GM18505 (cell line): Measurements from ENCODE around the gene HNRNPA3.
"Not testable (repeated sequence)": the region's sequence is repeated elsewhere in the genome, so short reads cannot be mapped to it uniquely, and the experiment has no call there.

Experiments used
- ATAC-seq: cut with Tn5 transposase; IDR thresholded peaks from one replicate; pipeline ENCODE4 v1.9.1; 2021; ENCODE audit not compliant: unreplicated experiment
- POLR2A ChIP-seq: IDR thresholded peaks from 4 replicates; pipeline ENCODE4 v1.6.1; 2011; ENCODE audit warnings: borderline replicate concordance; ENCODE audit not compliant: insufficient read depth, insufficient read length; ENCODE audit errors: extremely low read depth

Gene HNRNPA3

DNA sequence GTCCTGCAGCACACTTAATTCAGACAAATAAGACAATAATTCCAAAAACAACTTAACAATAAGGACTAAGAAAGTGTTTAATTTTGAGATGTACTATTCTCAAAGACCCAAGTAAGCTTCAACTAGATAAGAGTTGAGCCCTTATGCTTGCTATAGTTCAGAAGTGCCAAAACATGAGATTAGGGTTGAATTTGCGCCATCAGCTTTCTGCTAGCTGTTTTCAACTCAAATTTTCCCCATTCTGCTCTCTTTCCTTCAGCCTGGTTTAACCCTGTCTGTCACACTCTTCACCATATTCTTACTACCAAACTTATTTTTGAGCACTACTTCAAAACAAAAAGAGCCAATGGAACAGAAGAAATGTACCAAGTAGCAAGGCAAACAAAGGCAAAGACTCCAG lies 47.8 kb downstream of the HNRNPA3 start:
- ATAC-seq: no peak
- no peak for TF ChIP-seq POLR2A

DNA sequence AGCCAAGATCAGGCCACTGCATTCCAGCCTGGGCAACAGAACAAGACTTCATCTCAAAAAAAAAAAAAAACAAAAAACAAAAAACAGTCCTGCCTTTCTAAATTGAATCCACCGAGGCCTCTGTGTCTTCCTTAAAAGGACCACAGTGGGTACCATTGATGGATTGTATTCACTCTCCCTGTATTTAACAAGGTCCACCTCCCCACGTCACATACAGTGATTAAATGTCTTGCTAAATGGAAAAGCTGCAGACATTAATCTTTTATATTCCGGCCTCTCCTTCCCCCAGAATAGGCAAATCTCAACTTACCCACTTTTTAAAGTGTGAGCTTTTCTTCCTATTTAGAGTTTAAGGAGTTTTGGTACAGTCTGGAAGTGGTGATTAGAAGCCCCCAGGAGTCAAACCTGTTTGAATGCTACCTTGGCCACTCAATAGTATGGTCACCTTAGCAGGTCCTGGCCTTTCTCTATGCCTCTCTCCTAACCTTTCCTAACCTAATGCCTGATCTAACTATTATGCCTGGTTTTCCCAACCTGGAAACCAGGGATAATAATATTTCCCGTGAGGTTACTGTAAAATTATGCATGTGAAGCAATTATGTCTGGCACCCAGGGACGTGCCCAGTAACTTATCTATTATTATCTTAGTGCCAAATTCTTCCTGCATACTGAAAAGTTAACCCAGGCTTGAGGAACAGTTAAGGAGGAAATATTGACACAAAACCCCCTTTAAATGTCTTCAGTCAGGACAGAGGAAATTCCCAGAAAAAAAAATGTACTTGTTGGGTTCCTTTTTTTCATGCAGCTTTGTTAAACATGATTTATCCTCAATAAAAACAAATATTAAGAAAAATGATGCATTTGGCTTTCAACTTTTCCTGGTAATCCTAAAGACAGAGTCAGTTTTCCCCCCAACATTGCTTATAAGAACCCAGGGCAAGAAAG lies 48.8 kb downstream of the HNRNPA3 start:
- no peak for ATAC-seq
- no peak for TF ChIP-seq POLR2A

DNA sequence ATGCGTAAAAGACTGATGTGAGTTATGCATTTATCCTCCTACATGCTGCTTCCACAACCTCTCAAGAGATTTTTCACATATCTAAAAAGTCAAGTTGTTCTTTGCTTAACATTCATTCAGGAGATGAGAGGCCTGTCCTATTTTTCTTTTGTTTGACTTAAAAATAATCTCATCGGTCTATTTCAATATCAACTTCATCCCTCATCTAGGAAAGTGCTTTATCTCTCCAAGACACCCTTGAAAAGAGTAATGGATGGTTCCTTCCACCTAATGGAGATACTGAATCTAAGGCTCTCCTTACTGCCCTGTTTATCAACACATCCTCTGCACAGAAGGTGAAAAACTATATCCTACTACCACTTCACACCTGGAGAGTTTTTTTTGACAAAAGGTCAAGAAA lies 49.5 kb downstream of the HNRNPA3 start:
- ATAC-seq: no peak
- no peak for TF ChIP-seq POLR2A

DNA sequence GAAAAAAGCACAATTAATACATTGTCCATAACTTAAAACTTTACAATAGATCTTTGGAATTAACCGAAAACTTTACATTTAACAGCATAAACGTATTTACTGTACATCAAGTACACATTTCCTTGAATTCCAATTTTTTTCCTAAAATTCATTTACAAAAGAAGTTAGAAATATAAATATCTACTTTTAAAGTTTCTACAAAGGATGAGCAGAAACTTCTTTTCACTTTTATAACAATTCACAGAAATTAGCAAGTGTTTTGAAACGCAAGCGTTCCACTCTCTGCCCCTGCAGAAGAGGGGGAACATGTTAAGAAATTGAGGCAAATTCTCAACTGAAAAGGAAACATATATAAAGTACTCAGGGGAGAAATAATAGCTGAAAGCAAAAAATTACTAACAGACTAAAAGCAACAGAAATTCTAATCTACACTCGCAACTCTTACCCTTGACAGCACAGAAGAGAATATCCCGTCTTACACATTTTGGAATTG lies 50.4 kb downstream of the HNRNPA3 start:
- TF ChIP-seq POLR2A: no peak
- no peak for ATAC-seq

DNA sequence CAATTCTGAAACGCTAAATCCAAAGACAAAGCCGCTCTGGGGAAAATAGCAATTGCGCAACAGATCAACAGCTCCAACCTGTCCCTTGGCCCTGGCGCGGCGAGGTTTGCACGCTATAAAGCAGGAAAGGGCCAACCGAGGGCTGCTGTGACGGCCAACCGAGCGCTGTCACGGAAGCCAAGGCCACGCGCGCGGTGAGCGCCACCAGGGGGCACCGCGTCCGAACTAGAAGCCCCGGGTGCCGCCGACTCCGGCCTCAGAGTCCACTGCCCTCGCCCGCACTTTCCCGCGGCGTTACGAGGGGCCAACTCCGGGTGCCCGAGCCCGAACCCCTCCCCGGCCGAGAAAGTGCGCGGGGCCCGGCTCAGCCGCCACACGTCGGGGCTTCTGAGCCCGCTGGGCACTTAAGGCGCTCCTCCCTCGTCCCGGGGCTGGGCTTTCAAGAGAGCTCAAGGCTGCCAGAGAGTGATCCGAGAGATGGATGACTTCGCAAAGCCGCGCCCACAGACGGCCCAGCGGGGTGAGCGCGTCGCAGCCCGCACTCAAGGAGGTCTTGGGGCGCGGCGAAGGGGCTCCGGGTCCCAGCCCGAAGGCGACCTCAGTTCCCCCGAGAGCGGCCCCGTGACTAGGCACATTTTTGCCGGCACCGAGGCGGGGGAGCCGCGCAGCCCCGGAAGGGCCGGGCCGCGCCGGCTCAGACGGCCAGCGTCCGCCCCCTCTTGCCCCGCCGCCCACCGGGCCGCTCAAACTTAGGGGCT lies 51.0 kb downstream of the HNRNPA3 start:
- peak; percentile 45 for TF ChIP-seq POLR2A
- ATAC-seq: peak; percentile 56

DNA sequence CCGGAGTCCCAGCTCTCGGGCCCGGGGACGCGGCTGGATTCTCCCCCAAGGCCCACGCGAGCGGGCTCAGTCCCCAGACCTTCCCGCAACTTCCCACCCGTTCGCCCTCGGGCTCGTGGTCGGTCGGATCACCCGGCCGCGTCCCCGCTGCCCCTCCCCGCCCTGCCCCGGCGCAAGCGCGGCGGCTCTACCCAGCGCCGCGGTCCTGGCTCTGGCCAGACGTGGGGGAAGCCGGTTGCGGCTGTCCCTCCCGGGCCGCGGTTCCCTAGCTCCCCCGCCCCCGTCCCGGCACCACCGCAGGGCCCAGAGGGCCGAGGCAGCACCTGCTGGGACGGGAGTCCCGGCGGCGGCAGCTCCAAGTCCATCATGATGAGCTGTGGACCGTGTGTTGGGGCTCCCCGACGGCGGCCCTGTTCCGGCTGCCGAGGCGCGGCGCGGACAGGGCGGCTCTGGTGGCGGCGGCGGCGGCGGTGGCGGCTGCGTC lies 51.7 kb downstream of the HNRNPA3 start:
- TF ChIP-seq POLR2A: no peak
- no peak for ATAC-seq

DNA sequence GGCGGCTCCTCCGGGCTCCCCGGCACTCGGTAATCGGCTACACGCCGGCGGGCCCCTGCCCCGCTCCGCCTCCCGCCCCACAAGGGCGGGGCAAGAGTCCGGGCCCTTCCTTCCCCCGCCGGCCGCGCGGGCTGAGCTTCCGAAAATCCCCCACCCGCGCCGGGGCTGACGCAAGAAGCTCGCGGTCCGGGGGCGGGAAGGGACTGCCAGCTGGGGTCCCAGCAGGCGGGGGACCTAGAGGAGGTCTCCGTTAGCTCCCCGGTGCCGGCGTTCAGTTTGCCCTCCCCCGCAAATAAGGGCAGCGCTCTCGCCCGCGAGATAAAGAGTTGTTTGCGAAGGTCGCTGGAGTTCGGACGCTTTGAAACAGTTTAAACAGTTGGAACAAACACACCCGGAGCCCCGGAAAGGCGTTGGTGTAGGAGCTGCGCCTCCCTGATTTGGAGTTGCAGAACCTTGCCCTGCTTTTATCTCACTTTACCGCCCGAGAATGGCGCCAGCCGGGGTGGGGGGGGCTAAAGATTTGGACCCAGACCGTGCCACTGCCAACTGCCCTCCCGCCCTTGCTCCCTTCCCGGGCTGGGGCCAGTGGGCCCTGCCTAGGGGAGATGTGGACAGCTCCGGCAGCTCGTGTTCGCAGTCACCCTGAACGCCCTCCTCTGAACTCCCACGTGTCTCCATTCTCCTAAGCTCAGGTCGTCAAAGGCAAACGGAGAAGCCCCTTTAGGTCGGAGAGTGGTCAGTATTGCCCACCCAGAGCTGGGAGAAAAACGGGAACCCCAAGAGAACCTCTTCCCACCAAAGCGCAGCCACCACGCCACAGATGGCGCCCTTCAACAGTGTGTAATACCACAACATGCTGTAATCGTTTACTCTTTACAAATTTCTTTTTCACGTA lies 52.3 kb downstream of the HNRNPA3 start, which contains the start of gene NFE2L2:
TSS of gene NFE2L2 (minus strand) at position 35 of the 895 bp plus-strand sequence. CDS start 151 bp downstream, outside the sequence.
- peak; percentile 64 for ATAC-seq
- TF ChIP-seq POLR2A: peak; percentile 78

DNA sequence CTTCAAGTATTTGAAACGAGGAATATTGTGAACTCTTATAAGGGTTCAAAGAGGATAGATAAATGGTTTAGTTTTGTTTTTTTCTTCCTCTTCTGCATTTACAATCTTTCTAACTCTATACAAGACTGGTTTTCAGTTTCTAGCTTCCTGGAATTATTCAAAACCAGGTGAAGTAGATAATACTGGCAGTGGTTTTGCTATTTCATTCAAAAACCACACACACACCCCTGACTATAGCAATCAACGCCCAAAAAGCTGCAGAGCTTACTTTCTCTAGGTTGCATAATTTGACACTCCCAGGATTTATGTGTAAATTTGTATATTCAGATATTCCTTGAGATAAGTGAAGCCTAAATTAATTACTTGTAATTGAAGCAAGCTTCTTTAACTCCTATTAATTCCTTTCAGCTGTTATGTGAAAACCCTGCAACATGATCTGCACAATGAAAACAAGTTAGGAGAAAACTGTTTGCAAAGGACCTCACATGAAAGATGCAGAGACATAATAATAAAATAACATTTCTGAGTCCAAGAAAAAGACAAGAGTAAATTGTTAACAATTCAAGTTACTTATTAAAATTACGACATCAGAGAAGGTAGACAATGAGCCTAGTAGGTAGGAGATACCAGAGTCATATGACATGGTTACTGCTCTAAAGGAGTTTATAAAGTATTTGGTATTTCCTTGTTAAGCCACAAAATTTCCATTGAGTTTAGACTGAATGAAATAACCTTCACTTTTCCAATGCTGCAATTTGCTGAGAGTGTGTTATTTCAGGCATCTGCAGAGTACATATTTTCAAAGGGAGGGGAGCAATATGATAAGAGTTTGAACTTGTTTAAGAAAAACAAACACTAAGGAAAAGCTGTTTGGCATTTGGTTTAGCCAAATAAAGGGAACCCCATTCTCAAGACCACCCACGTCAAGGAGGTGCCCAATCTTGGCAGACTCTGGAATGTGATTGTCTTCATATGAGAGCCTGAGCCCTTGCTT lies 53.5 kb downstream of the HNRNPA3 start:
- no peak for TF ChIP-seq POLR2A
- ATAC-seq: no peak

DNA sequence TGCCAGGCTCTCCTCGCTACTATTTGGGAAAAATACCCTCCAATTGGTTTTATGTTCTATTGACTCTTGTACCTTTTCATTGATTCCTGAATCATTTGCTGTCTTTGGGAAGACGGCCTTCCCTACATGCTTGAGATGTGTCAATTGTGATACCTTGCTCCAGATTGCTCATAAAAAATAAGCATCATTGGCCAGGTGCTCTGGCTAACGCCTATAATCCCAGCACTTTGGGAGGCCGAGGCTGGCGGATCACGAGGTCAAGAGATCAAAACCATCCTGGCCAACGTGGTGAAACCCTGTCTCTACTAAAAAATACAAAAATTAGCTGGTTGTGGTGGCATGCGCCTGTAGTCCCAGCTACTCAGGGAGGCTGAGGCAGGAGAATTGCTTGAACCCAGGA lies 54.4 kb downstream of the HNRNPA3 start:
- not testable (repeated sequence) for ATAC-seq

DNA sequence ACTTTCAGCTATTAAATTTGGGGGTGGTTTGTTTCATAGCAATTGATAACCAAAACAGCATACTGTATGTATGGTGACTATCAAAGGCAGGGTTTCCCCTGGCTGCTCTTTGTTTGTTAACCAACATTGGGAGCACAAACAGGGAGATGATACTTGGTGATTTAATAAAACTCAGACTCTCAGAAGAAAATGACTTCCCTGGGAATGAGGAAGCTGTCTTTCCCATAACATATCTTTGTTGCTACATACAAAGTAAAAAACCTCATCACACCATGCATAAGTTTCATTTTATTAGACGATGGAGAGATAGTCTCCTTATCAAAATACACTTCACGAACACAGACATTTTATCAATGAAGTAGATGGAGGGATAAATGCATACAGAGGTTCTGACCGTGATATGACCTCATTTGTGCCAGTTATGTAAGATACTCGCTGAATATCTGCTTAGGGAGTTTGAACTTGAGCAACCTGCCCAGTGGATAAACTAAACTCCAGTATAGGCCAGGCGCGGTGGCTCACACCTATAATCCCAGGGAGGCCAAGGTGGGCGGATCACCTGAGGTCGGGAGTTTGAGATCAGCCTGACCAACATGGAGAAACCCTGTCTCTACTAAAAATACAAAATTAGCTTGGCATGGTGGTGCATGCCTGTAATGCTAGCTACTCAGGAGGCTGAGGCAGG lies 55.7 kb downstream of the HNRNPA3 start:
- no peak for TF ChIP-seq POLR2A
- no peak for ATAC-seq

DNA sequence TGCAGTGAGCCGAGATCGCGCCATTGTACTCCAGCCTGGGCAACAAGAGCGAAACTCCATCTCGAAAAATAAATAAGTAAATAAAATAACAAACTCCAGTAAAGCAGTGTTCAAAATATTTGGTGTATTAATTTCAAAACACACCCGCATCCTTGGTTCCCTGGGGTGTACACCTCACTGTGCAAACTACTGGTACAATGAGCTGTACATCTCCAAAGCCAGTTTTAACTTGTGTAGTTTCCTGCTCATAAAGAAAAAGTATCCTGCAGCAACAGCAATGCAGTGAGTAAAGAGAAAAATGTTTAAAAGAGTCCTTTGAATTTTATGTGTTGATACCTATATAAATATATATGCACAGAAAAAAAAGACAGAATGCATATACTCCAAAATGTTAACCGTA lies 56.3 kb downstream of the HNRNPA3 start:
- no peak for ATAC-seq
- TF ChIP-seq POLR2A: no peak

DNA sequence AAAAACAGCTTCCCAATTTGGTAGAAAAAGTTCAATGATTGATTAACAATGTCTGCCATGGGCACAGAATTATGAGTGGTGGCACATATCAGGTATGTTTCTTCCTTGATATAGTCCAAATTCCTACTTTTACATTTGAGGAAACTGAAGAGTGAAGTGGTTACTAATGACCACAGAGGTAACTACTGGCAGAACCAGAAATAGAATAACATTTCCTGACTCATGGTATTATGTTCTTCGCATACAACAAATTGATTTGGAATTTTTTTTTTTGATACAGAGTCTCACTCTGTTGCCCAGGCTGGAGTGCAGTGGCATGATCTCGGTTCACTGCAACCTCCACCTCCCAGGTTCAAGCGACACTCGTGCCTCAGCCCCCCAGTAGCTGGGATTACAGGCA lies 57.9 kb downstream of the HNRNPA3 start:
- ATAC-seq: no peak
- TF ChIP-seq POLR2A: no peak
